ENCODE measurements around the gene CRAMP1. TPM values are rescaled to one million over a fixed set of nuclear protein-coding genes. Genes with fewer than 3 reads are reported as not detected.

The CRAMP1 gene
- total RNA-seq, 4 donors from 2014 or later: 5.2 to 9.9 (median 8.0) TPM

GRCh38 chr16:1634541-1634940 is 22.4 kb downstream of the CRAMP1 start:
- Histone ChIP-seq H3K4me3 (no peak overlapping the region), H3K36me3 (peaks cover 22 to 99% (median 38%) of the 10 kb centered on the region in 3 donors), H3K4me1 (no peaks in the 10 kb centered on the region), H3K27me3 (no peaks in the 10 kb centered on the region), H3K27ac (no peak overlapping the region), H3K9me3 (no peaks in the 10 kb centered on the region)
- DNase-seq: no peak
- 92 to 98% methylated on average over 7 to 8 of the region's 12 CpGs for WGBS, 2 donors
- TF ChIP-seq POLR2A (IDR thresholded peaks at IDR 0.05): no peak
- TF ChIP-seq CTCF (IDR thresholded peaks at IDR 0.05): no peak
- intact Hi-C loops (cut with DNase I): no loop called here

- Histone ChIP-seq H3K4me1 (no peaks in the 10 kb centered on the region), H3K4me3 (no peak overlapping the region), H3K27me3 (no peaks in the 10 kb centered on the region), H3K9me3 (no peaks in the 10 kb centered on the region), H3K36me3 (peaks cover 22 to 99% (median 40%) of the 10 kb centered on the region in 3 donors), H3K27ac (no peak overlapping the region)
- DNase-seq: no peak
- WGBS, 2 donors: 84 to 85% methylated on average over 12 to 13 of the region's 13 CpGs
- TF ChIP-seq POLR2A (IDR thresholded peaks at IDR 0.05) (no peak), CTCF (IDR thresholded peaks at IDR 0.05) (no peak)
- intact Hi-C loops (cut with DNase I): no loop called here
Measured at GRCh38 chr16:1635070-1635469, 22.9 kb downstream of the CRAMP1 start.

- Histone ChIP-seq H3K27ac (no peak overlapping the region), H3K36me3 (peaks cover 40 to 99% (median 55%) of the 10 kb centered on the region in 3 donors), H3K4me3 (no peak overlapping the region), H3K27me3 (no peaks in the 10 kb centered on the region), H3K9me3 (no peaks in the 10 kb centered on the region), H3K4me1 (peaks cover 0 to 4% (median 0%) of the 10 kb centered on the region in 3 donors)
- 88 to 98% methylated on average over 10 to 11 of the region's 11 CpGs for WGBS, 2 donors
- TF ChIP-seq CTCF (IDR thresholded peaks at IDR 0.05) (no peak), POLR2A (IDR thresholded peaks at IDR 0.05) (no peak)
- intact Hi-C loops (cut with DNase I): no loop called here
- DNase-seq: no peak
Measured at GRCh38 chr16:1637526-1637925, 25.4 kb downstream of the CRAMP1 start.

- intact Hi-C loops (cut with DNase I): no loop called here
- Histone ChIP-seq H3K4me1 (peaks cover 0 to 4% (median 0%) of the 10 kb centered on the region in 3 donors), H3K27me3 (no peaks in the 10 kb centered on the region), H3K27ac (no peak overlapping the region), H3K9me3 (no peaks in the 10 kb centered on the region), H3K4me3 (no peak overlapping the region), H3K36me3 (peaks cover 34 to 99% (median 50%) of the 10 kb centered on the region in 3 donors)
- no peak for DNase-seq
- TF ChIP-seq POLR2A (IDR thresholded peaks at IDR 0.05) (no peak), CTCF (IDR thresholded peaks at IDR 0.05) (no peak)
- WGBS, 2 donors: 89 to 95% methylated on average over 8 of the region's 8 CpGs
Measured at GRCh38 chr16:1638757-1639156, 26.6 kb downstream of the CRAMP1 start.

- TF ChIP-seq CTCF (IDR thresholded peaks at IDR 0.05): no peak
- no peak for TF ChIP-seq POLR2A (IDR thresholded peaks at IDR 0.05)
- Histone ChIP-seq H3K36me3 (peaks cover 31 to 99% (median 52%) of the 10 kb centered on the region in 3 donors), H3K27me3 (no peaks in the 10 kb centered on the region), H3K27ac (no peak overlapping the region), H3K4me3 (no peak overlapping the region), H3K9me3 (no peaks in the 10 kb centered on the region), H3K4me1 (peaks cover 0 to 6% (median 0%) of the 10 kb centered on the region in 3 donors)
- intact Hi-C loops (cut with DNase I): no loop called here
- no peak for DNase-seq
- 85 to 86% methylated on average over 2 of the region's 2 CpGs for WGBS, 2 donors
Measured at GRCh38 chr16:1639282-1639681, 27.1 kb downstream of the CRAMP1 start.
